Urinary bladder (tissue), 4 donors: ENCODE measurements around the gene UBR1. TPM values are rescaled to one million over a fixed set of nuclear protein-coding genes. Genes with fewer than 3 reads are reported as not detected.
"Not testable (repeated sequence)": the region's sequence is repeated elsewhere in the genome, so short reads cannot be mapped to it uniquely, and the experiment has no call there.

ENCODE experiments used
- DNase-seq: peaks from one replicate; pipeline ENCODE4 v3.0.0-alpha.2; 2015; ENCODE audit errors: extremely low spot score
- H3K27ac ChIP-seq: one replicate; pipeline ENCODE4 v1.5.1; 2013; ENCODE audit warnings: low read depth, mild to moderate bottlenecking, moderate library complexity
- H3K36me3 ChIP-seq: one replicate; pipeline ENCODE4 v1.6.1; 2013; ENCODE audit warnings: mild to moderate bottlenecking, moderate library complexity; ENCODE audit not compliant: insufficient read depth
- H3K4me1 ChIP-seq: one replicate; pipeline ENCODE4 v1.6.1; 2013; ENCODE audit warnings: mild to moderate bottlenecking, moderate library complexity; ENCODE audit not compliant: insufficient read depth
- H3K4me3 ChIP-seq: one replicate; pipeline ENCODE4 v1.5.1; 2013; ENCODE audit warnings: low read depth, low read length
- WGBS: extraction: QIAGEN DNeasy Blood & Tissue Kit; methylation state at CpG from one replicate; pipeline ENCODE4 v1.1.7; 2013; 5-methylcytosine and 5-hydroxymethylcytosine counted together
- polyA plus RNA-seq: library from polyadenylated mRNA; stranded (reverse); fragments of 200-250 nt; gene quantifications from one replicate; pipeline ENCODE4 v1.2.3, GENCODE V29; 2013
- total RNA-seq: library from RNA; depleted of rRNA; stranded (reverse); fragments of >200 nt; gene quantifications from one replicate; pipeline ENCODE4 v1.2.3, GENCODE V29; 2014
- donor health status: healthy with polysubstance abuse.
- donor health status: healthy.

The UBR1 gene
- total and polyA plus RNA-seq, 2 donors: 13.3 to 80.7 TPM

DNA sequence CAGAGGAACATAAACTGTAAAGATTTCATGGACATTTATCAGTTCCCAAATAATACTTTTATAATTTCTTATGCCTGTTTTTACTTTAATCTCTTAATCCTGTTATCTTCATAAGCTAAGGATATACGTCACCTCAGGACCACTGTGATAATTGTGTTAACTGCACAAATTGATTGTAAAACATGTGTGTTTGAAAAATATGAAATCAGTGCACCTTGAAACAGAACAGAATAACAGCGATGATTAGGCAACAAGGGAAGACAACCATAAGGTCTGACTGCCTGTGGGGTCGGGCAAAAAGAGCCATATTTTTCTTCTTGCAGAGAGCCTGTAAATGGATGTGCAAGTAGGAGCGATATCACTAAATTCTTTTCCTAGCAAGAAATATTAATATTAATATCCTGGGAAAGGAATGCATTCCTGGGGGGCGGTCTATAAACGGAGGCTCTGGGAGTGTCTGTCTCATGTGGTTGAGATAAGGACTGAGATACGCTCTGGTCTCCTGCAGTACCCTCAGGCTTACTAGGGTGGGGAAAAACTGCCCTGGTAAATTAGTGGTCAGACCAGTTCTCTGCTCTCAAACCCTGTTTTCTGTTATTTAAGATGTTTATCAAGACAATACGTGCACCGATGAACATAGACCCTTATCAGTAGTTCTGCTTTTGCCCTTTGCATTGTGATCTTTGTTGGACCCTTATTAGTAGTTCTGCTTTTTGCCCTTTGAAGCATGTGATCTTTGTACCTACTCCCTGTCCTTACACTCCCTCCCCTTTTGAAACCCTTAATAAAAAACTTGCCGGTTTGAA, 22.5 kb upstream of the UBR1 start:
- not testable (repeated sequence) for DNase-seq

DNA sequence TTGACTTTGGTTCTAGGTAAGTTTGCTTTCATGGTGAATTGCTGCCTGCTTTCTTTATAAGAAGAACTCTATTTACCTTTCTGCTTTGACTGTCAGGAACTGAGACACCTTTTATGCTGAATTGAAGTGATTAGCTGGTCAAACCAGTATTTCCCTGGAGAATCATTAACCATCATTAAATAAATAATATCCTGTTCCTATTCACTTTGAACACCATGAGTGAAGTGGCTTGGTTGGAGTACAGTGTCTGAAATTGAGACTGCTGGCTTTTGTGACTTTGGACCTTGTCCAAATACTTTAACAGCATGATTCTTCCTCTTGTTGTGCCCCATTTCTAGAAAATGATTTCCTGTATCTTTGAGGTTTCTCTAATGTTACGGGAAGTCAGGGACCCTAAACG, 21.9 kb upstream of the UBR1 start:
- Histone ChIP-seq H3K4me1 (no peaks in the 10 kb centered on the region), H3K4me3 (no peak overlapping the region), H3K36me3 (no peaks in the 10 kb centered on the region), H3K27ac (no peak overlapping the region)
- WGBS: 71% methylated on average over 2 of the region's 2 CpGs
- peak; percentile 78 for DNase-seq

More for the DNA sequence above, 22.5 kb upstream of the UBR1 start:
- not testable (repeated sequence) for H3K36me3 ChIP-seq, H3K27ac ChIP-seq, H3K4me3 ChIP-seq, H3K4me1 ChIP-seq
- 71% methylated on average over 10 of the region's 10 CpGs for WGBS

DNA sequence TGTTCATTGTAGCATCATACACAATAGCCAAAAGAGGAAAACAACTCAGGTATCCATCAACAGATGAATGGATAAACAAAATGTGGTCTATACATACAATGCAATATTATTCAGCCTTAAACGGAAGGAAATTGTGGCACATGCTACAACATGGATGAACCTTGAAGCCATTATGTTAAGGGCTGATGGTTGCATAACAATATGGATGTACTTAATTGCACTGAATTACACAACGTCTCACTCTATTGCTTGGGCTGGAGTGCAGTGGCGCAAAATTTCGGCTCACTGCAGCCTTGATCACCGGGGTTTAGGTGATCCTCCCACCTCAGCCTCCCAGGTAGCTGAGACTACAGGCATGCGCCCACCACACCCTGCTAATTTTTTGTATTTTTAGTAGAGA, 20.5 kb upstream of the UBR1 start:
- H3K36me3 ChIP-seq: no peaks in the 10 kb centered on the region
- H3K27ac ChIP-seq: no peak overlapping the region
- no peaks in the 10 kb centered on the region for H3K4me1 ChIP-seq
- no peak overlapping the region for H3K4me3 ChIP-seq
- WGBS: 89% methylated on average over 6 of the region's 6 CpGs
- no peak for DNase-seq

DNA sequence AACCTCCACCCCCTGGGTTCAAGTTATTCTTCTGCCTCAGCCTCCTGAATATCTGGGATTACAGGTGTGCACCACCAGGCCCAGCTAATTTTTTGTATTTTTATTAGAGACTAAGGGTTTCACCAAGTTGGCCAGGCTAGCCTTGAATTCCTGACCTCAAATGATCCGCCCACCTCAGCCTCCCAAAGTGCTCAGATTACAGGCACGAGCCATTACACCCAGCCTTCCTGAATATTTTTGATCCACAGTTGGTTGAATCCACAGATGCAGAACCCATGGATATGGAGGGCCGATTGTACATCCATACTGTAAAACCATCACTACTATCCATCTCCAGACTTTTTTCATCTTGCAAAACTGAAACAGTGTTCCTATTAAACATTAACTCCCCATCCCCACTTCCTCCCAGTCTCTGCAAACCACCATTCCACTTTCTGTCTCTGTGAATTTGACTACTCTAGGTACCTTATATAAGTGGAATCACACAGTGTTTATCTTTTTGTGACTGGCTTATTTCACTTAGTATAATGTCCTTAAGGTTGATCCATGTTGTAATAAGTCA, 19.3 kb upstream of the UBR1 start:
- Histone ChIP-seq H3K4me1 (no peaks in the 10 kb centered on the region), H3K4me3 (no peak overlapping the region), H3K36me3 (no peaks in the 10 kb centered on the region), H3K27ac (no peak overlapping the region)
- DNase-seq: no peak
- WGBS: 80% methylated on average over 3 of the region's 3 CpGs

DNA sequence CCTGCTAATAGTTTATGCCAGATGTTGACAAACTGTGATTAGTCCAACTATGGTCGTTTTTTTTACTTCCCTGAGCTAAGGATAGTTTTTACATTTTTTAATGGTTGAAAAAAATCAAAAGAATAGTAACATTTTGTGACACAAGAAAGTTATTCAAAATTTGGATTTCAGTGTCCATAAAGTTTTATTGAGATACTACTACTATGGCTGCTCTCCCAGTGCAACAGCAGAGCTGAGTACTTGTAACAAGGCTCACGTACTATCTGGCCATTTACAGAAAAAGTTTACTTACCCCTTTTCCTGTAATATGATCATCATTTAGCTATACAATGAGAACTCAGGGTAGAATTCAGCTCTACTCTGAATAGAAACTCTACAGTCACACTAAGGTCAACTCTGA, 16.0 kb upstream of the UBR1 start:
- Histone ChIP-seq H3K4me3 (no peak overlapping the region), H3K4me1 (no peaks in the 10 kb centered on the region), H3K27ac (no peak overlapping the region), H3K36me3 (no peaks in the 10 kb centered on the region)
- WGBS: 72% methylated on average over 2 of the region's 2 CpGs
- DNase-seq: no peak

DNA sequence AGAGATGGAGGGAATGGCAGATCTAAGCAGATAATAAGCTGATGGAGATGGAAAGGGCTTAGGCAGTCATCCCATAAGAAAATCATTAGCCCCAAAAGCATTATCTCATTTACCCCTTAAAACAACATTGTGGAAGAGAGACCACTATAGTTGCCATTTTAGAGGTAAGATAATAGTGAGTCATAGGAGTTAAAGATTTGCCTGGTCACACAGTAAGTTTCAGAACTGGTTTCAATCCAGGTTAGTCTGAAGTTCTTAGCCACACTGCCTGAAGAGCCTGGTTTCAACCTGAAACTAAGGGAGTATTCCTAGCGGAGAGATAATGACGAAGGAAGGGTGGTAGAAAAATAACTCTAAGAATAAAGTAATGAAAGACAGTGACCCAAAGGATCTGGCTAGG, 13.0 kb upstream of the UBR1 start:
- Histone ChIP-seq H3K27ac (no peak overlapping the region), H3K36me3 (no peaks in the 10 kb centered on the region), H3K4me3 (no peak overlapping the region), H3K4me1 (no peaks in the 10 kb centered on the region)
- no peak for DNase-seq
- WGBS: 86% methylated on average over 2 of the region's 2 CpGs

DNA sequence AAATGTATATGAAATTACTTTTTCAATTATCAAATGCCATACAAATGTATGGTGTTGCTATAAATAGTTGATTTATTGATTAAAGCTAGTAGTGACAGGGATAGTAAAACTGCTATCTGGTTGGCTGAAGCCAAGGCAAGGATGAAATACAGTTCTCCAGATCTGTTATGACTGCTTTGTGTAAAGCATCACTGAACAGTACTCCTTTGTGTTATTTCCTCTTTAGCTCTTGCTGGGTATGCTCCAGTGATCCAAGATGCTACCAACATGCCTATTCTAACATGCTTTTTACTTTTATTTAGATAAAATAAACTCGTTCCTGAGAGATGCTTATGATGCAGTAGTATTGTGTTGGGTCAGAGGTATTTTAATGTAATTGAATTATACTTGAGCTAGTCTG, 12.4 kb upstream of the UBR1 start:
- Histone ChIP-seq H3K27ac (no peak overlapping the region), H3K4me1 (no peaks in the 10 kb centered on the region), H3K36me3 (no peaks in the 10 kb centered on the region), H3K4me3 (no peak overlapping the region)
- DNase-seq: no peak
- 31% methylated on average over 1 of the region's 1 CpG for WGBS

DNA sequence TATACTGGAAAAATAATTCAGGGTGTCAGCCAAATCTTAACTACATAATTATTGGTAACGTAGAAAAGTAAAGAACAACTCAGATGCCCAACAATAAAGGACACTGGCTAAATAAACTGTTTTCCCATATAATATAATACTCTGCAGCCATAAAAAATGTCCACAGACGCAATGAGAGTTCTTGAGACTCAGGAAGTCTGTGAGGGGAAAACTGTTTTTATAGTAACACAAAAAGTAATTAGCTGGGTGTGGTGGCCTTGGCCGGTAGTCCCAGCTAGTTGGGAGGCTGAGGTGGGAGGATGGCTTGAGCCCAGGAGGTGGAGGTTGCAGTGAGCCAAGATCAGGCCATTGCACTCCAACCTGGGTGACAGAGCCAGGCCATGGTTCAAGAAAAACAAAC, 5.5 kb upstream of the UBR1 start:
- Histone ChIP-seq H3K4me3 (no peak overlapping the region), H3K4me1 (no peaks in the 10 kb centered on the region), H3K27ac (no peak overlapping the region), H3K36me3 (no peaks in the 10 kb centered on the region)
- 66% methylated on average over 3 of the region's 3 CpGs for whole genome bisulfite sequencing
- DNase-seq: no peak

DNA sequence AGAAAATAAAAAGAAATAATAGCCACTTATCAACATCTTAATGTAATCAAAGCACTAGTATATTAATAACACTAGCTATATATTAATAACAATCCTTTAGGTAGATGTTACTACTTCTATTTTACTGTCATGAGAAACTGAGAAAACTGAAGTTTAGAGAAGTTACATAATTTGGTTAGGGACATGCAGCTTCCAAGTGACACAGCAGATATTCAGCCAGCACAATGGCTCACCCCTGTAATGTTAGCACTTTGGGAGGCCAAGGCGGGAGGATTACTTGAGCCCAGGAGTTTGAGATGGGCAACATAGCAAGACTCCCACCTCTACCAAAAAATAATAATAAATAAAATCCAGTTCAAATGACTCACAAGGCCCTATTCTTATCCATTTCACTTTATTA, 1.9 kb upstream of the UBR1 start:
- Histone ChIP-seq H3K27ac (no peak overlapping the region), H3K36me3 (no peaks in the 10 kb centered on the region), H3K4me3 (no peak overlapping the region), H3K4me1 (no peaks in the 10 kb centered on the region)
- WGBS: 91% methylated on average over 1 of the region's 1 CpG
- DNase-seq: no peak

DNA sequence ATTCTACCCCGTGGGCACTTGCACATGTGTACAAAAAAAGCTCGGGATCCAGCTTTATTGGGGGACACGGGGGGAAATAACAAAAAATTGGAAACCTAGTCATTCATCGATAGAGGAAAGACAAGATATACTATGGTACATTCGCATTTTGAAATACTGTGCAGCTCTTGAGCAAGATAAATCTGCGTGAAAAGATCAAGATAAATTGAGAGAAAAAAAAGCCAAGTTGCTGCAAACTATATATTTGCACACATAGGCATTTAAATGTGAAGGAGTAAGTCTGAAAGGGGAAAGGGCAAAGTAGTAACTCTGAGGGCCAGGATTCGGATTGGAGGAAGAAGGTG, 620 bp upstream of the UBR1 start:
- peak overlapping the region; percentile 70 for H3K27ac ChIP-seq
- WGBS: 20% methylated on average over 7 of the region's 7 CpGs
- H3K36me3 ChIP-seq: no peaks in the 10 kb centered on the region

DNA sequence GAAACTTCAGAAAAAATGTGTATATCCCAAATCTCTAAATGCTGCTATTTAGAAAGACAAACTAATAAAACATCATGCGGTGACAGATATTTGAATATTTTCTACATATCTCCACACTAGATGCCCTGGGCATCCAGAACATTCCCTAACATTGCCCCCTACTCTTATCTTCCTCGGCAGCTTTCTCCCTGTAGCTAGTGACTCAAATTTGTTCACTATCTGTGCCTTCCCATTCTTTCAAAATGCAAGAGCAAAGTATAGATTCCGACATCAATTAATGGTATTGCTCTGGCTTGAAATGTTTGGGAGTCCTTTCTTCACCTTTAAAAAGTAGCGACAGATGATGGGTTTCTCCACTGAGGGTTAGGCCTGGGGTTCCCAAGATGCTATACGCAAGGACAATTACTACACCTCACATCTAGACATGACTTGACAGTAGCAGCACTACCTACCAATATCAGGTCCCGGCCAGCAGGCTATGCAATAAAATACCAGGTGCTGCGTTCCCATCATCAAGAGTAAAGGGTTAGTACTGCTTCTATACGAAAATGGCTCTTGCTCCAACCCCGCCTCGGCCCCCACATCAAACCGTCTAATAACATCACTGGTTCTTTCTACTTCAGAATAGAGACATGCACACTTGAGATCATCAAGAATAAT, 631 bp downstream of the UBR1 start:
- WGBS: 9% methylated on average over 11 of the region's 11 CpGs
- Histone ChIP-seq H3K4me3 (peak overlapping the region; percentile 91), H3K4me1 (no peaks in the 10 kb centered on the region), H3K27ac (peak overlapping the region; percentile 78), H3K36me3 (no peaks in the 10 kb centered on the region)
- no peak for DNase-seq

More for the DNA sequence above, 620 bp upstream of the UBR1 start:
- H3K4me1 ChIP-seq: no peaks in the 10 kb centered on the region
- H3K4me3 ChIP-seq: peak overlapping the region; percentile 91
- no peak for DNase-seq

DNA sequence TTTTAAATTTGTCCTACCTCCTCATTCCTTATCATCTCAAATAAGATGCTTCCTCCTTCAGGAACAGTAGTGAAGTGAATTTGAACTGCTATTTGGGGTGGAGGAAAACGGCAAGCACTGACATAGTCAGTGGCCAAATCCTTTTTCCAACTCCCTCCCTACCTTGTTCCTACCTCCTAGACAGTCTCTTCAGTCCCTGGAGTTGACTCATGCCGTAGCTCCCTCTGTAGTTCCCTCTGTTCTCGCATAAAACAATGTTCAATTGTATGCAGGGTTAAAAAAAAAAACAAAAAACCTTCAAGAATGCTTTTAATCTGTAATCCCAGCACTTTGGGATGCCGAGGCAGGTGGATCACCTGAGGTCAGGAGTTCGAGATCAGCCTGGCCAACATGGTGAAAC, 1.4 kb downstream of the UBR1 start:
- Histone ChIP-seq H3K4me1 (no peaks in the 10 kb centered on the region), H3K27ac (no peak overlapping the region), H3K36me3 (no peaks in the 10 kb centered on the region), H3K4me3 (no peak overlapping the region)
- 65% methylated on average over 5 of the region's 5 CpGs for WGBS
- no peak for DNase-seq

DNA sequence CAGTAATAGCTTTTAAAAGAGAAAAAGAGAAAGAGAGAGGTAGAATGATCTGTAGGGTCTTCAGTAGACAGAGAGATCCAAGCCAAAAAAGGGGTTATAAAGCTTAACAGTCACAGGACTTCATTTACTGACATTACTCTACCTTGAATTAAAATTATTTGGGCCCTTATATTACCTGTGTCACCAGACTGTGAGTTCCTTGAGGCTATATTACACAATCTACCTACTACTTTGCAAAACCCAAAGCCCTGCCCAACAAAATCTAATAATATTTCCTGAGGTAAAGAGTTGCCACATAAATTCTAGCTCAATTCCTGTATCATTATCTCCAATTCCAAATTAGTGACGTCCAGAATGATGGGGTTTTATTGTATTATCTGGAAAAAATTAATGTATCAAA, 1.9 kb downstream of the UBR1 start:
- H3K4me3 ChIP-seq: no peak overlapping the region
- 49% methylated on average over 1 of the region's 1 CpG for WGBS
- no peaks in the 10 kb centered on the region for H3K36me3 ChIP-seq
- no peaks in the 10 kb centered on the region for H3K4me1 ChIP-seq
- no peak for DNase-seq
- no peak overlapping the region for H3K27ac ChIP-seq

DNA sequence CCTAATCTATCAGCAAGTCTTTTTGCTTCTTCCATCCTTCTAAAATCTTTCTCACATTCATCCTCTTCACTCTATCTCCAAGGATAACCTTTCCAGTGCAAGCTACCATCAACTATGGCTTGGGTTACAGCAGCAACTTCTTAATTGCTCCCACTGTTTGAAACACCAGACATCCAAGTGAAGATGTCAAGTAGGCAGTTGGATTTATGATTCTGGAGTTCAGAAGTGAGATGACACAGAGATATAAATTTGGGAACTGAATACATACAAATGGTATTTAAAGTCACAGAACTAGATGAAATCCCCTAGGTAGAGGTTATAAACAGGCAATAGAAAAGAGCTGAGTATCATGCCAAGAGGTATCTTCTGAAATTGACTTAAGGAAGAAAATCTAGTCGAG, 3.7 kb downstream of the UBR1 start:
- H3K27ac ChIP-seq: no peak overlapping the region
- no peaks in the 10 kb centered on the region for H3K4me1 ChIP-seq
- H3K36me3 ChIP-seq: no peaks in the 10 kb centered on the region
- no peak for DNase-seq
- no peak overlapping the region for H3K4me3 ChIP-seq
- WGBS: 89% methylated on average over 1 of the region's 1 CpG
